Measurements from ENCODE around the gene IGFBP6.
A peak's percentile ranks its signal among the peaks of the same experiment; 100 is the strongest.

IGFBP6 gene

DNA sequence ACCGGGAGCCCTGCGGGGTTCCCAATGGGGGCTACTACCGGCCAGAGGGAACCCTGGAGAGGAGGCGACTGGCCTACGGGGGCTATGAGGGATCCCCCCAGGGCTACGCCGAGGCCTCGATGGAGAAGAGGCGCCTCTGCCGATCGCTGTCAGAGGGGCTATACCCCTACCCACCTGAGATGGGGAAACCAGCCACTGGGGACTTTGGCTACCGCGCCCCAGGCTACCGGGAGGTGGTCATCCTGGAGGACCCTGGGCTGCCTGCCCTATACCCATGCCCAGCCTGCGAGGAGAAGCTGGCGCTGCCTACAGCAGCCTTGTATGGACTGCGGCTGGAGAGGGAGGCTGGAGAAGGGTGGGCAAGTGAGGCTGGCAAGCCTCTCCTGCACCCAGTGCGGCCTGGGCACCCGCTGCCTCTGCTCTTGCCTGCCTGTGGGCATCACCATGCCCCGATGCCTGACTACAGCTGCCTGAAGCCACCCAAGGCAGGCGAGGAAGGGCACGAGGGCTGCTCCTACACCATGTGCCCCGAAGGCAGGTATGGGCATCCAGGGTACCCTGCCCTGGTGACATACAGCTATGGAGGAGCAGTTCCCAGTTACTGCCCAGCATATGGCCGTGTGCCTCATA, 37.9 kb upstream of the IGFBP6 start:
- DNase-seq (ENCODE audit: low read depth) = no peak

DNA sequence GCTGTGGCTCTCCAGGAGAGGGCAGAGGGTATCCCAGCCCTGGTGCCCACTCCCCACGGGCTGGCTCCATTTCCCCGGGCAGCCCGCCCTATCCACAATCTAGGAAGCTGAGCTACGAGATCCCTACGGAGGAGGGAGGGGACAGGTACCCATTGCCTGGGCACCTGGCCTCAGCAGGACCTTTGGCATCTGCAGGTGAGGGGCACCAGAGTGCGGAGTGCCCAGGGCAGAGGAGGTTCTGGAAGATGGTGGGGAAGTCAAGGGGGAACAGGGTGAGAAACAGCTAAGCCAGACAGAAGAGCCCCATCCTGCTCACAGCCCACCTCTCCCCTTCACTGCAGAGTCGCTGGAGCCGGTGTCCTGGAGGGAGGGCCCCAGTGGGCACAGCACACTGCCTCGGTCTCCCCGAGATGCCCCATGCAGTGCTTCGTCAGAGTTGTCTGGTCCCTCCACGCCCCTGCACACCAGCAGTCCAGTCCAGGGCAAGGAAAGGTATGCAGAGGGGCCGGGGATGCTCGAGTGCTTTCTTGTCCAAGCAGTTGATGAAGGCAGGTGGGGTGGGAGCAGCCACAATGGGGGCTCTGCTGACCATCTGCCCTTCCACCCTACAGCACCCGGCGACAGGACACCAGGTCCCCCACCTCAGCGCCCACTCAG, 37.3 kb upstream of the IGFBP6 start:
- DNase-seq (ENCODE audit: low read depth) = no peak

DNA sequence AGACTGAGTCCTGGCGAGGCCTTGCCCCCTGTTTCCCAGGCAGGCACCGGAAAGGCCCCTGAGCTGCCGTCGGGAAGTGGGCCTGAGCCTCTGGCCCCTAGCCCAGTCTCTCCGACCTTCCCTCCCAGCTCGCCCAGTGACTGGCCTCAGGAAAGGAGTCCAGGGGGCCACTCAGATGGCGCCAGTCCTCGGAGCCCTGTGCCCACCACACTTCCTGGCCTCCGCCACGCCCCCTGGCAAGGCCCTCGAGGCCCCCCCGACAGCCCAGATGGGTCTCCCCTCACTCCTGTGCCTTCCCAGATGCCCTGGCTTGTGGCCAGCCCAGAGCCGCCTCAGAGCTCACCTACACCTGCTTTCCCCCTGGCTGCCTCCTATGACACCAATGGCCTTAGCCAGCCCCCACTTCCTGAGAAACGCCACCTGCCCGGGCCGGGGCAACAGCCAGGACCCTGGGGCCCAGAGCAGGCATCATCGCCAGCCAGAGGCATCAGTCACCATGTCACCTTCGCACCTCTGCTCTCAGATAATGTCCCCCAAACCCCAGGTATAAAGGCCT, 36.7 kb upstream of the IGFBP6 start:
- DNase-seq (ENCODE audit: low read depth) = no peak

DNA sequence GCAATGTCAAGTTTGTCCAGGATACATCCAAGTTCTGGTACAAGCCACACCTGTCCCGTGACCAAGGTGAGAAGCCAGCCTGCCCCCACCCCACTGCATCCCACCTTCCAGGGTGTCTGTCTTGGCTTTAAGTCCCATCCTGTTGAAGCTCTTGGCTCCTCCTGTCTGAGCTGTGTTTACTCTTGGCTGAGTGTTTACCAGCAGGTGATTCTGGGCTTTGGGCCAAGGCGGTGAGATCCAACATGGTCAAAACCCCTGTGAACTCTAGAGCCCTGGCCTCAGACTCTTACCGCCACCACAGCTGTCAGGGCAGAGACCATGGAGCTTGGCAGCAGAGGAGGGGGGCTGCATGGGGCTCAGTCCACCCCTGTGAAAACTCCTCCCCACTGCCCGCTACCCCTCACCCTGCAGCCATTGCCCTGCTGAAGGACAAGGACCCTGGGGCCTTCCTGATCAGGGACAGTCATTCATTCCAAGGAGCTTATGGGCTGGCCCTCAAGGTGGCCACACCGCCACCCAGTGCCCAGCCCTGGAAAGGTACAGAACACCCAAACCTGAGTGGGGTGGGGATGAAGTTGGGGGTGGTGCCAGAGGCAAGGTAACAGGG, 36.0 kb upstream of the IGFBP6 start:
- no peak for DNase-seq (ENCODE audit: low read depth)

DNA sequence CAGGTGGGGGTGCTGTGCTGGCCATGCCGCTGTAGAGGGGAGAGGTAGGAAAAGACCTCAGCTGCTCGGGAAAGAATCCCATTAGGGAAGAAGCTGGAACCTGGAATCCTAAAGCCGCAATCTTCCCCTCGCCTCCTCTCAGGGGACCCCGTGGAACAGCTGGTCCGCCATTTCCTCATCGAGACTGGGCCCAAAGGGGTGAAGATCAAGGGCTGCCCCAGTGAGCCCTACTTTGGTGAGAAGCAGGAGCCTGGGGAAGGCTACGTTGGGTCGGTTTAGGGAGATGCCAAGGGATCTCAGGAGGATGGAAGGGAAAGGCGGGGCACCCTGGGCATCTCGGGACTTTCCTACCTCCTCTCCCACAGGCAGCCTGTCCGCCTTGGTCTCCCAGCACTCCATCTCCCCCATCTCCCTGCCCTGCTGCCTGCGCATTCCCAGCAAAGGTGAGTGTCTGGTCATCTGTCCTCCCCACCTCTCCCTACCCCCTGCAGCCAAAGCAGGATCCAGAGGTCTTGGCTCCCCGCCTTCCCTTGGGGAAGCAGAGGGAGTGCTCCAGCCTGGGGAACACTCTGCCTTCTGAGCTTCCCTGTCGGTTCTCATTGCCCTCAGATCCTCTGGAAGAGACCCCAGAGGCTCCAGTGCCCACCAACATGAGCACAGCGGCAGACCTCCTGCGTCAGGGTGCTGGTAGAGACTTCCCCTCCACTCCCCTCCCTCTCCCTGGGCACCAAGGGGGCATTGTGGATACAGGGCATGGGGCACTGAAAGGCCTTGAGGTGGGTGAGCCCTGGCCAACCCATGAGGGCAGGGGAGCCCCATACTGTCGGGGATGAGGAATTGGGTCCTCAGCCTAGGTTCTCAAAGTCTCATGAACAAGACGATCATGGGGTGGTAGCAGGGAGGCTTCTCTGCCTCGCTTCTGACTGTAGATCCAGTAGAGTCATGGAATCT, 35.2 kb upstream of the IGFBP6 start:
- DNase-seq (ENCODE audit: low read depth) = no peak

DNA sequence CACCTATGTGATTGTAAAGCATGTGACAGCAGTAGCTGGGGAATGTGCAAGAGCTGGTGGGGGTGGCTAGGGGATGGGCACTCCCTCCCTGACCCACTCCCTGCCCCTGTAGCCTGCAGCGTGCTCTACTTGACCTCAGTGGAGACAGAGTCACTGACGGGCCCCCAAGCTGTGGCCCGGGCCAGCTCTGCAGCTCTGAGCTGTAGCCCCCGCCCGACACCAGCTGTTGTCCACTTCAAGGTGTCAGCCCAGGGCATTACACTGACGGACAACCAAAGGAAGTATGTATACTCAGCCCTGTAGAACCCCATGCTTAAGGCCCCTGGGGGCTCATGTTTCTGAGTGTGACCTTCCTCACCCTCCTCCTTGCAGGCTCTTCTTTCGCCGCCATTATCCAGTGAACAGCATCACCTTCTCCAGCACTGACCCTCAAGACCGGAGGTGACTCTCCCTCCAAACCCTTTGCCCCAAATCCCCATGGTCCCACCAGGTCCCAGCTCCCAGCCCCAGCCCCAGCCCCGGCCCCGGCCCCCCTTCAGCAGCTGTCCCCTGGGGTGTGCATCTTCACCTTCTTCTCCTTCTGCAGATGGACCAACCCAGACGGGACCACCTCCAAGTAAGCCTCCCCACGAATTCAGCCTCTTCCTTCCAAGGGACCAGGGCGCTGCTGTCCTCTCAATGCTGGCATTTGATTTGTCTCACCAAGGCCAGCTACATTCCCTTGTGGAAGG, 34.3 kb upstream of the IGFBP6 start:
- DNase-seq (ENCODE audit: low read depth) = no peak

DNA sequence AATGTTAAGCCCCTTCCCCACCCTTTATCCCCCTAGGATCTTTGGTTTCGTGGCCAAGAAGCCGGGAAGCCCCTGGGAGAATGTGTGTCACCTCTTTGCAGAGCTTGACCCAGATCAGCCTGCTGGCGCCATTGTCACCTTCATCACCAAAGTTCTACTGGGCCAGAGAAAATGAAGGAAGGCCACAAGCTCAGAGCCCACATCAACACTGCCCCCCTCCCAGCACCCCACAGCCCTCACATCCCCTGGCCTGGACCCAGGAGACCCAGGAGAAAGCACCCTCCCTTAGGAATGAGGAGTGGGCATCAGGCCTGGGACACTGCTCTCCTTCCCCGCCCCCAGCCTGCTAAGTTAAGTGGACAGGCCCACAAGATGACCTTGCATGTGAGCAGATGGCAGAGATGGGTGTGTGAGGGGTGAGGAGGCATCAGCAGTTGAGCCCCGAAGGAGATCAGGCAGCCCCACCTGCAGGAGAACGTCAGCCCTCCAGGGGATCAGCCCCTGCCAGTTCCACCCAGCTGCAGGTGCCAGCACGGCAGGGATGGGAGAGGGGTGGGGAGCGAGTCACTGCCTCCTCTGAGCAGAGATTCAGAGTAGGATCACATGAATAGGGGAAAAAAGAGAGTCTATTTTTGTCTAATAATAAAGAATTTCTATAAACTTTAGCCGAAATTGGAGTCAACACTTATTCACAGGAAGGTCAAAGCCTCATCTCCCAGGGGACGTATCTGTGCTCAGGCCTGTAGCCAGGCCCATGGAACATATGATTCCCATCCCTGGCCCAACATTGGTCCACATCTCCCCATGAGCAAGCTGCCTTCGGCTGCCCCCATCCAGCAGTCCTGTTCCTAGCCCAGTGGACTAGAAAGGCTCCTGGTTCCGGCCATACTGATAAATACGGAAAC, 33.5 kb upstream of the IGFBP6 start:
- DNase-seq (ENCODE audit: low read depth) = no peak

DNA sequence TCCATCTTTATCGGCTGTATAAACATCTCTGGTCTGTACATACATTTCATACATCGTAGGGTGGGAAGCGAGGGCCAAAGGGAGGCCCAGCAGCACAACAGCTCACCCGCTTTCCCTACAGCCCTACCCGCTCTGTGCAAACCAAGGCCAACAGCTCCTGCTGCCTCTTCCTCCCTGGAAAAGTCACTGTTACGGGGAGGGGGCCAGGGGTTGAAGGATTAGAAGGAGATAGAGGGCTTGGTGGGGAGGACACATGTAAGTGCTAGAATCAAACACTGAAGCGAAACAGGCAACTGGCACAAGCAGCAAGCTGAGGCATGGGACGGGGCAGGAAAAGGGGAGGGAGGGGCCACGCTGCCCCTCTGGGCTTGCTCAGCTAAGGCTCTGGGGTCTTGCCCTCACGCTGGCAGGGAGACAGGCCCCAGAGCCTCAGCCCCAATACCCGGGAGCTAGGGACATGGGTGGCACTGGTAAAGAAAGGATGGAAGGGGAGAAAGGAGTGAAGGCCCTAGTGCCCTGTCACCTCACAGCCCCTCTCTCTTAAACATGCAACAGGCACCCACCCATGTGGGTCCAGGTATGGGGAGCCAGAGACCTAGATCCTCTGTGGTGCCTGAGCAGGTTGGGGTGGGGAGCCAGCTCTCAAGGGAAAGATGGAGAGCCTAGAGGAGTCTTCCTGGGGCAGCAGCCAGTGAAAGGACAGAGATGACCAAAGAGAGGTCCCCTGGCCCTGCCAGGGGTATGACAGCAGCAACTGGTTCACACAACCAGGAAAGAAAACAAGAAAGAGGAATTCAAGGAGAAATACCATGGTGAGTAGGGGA, 32.6 kb upstream of the IGFBP6 start:
- no peak for DNase-seq (ENCODE audit: low read depth)

DNA sequence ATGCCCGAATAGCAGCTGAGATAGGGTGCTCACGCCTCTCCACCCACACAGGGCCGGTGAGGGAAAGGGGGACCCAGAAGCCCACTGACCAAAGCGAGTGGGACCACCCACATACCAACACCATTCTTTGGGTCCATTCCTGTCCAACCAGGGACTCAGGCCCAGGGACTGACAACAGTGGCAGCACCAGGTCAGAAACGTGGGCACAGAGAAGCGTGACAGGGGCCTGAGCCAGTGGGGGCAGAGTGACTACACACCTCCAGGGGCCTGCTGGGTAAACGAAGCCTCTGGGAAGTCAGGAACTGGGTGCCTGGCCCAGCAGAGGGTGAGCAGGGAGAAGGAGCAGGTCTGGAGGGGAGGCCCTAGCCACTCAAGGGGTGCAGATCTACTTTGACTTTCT, 32.0 kb upstream of the IGFBP6 start:
- no peak for DNase-seq (ENCODE audit: low read depth)

DNA sequence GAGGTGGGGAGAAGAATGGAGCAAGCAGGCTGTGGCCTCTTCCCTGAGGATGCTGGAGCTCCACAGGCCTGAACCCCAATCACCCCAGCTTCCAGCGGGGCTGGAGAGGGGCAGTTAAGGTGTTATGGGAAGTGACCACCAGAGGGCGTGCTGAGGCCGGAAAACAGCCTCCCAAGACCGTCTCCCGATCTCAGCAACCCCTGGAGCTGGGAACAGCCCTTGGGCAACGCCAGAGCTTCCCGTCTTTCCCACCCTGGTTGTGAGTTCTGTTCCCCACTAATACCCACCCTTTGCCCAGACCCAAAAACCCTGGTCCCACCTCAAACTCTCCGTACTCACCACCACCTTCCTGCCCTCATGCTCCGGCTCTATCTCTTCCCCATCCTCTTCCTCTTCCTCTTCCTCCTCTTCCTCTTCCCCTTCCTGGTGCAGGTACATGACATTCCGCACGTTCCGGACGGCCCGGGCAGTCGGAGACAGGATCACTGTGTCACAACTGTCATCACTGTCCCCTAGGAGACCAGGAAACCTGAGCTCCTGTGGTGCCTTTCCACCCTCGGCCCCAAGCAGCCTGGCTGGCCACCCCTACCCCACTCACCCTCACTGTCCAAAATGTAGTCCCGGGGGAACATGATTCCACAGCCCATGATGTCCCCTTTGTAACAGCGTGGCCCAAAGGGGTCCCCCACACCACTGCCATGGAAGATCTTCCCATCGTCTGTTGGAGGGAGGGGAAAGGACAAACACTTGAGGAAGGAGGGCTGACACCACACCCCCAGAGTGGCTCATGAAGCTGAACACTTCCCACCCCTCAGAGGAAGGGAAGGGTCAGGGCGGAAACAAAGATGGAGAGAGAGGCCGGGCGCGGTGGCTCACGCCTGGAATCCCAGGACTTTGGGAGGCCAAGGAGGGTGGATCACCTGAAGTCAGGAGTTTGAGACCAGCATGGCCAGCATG, 31.2 kb upstream of the IGFBP6 start:
- DNase-seq (ENCODE audit: low read depth) = peak; percentile 60

DNA sequence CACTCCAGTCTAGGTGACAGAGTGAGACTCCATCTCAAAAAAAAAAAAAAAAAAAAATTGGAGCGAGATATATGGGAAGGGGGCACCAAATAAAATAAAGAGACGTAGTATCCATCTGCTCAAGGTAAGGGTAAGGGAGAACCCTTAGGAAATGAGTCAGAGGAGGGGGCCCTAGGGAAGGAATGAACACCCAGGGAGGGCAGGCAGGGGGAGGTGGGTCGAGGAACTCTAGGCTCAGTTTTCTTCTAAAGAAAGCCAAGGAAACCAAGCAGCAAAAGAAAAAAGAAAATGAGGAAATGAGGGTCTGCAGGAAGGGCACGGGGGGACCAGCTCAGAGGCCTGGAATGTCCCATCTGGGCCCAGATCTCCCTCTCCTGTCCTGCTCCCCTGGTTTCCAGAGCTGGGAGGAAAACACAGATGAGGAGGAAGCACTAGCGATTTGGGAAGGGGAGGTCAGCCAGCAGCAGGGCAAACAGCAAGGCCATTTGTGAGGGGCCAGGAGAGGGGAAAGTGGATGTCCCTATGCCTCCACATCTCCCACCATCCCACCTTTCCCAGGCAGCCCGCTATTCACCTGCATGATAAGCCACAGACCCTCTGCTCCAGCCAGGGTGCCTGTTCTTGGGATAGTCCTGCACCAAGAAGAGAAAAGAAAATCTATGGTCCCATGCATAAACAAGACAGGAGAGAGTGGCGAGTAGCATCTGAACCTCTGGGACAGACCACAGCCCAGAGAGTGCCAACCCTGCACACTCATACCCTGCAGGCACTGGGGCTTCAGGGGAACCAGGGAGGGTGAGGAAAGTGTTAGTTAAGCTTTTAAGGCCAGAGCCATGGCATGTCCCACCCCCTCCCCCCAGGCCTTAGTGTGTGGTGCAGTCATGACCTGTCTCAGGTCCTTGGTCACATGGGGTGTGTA, 30.1 kb upstream of the IGFBP6 start:
- no peak for DNase-seq (ENCODE audit: low read depth)

DNA sequence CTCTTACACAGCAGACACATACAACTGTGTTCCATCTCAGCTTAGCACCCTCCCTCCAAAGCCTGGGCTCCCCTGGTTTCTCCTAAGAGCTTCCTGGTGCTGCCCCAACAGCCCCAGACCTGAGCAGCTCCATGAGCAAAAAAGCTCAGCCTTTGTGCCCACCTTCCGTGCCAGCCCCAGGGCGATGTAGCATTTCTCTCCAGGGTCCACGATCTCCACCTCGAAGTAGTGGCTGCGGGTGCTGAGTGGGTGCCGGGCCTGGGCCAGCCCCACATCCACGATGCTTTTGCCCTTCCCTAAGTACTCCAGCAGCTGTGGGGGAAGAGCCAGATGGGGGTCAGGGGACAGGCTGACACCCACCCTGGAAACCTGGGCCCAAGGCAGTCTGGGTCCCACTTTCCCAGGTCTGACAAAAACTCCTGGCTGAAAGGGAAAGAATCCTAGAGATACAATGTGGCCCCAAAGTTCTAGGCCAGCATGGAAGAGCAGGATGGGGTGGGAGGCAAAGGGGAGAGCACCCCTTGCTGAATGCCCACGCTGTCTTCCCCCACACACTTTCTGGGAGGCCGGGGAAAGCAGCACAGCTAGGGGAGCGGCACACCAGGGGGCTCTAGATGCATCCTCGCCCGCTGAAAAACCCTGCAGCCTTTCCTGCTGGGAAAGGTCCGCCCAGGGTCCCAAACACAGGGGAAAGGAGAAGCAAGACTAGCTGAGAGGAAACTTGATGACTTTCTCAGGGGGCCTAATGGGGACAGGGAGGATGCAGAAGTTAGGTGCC, 29.3 kb upstream of the IGFBP6 start:
- no peak for DNase-seq (ENCODE audit: low read depth)

DNA sequence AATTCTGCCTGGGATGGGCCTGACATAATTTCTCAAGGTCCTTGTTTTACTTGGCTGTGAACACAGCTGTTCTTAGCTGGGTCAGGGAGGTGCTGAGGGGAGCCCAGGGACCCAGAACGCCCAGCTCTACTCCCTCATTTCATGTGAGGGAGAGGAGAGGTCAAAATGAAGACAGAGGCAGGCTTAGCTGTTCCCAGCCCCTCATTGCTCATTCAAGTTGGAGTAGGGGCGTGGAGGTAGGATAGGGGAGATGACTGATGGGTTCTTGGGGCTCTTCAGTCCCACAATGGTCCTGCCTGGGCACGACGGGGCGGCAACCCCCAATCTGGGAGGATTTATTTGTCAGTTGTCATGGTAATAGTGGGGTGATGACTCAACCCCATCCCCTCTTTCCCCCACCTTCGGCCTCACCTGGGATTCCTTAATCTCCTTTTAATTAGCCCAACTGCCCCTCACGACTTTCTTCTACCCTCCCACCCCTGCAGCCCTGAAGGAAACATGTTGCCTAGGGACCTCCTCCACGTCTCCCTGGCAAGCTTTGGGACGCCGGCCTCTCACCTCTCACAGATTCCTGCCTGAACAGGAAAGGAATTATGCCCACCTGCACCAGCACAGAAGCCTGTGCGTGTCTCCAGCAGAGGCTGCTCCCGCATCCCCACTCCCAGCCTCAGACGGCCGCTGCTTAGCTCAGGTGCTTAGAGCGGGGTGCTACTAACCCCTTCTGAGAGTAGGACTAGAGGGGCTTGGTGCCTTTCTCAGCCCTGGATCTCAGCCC, 28.5 kb upstream of the IGFBP6 start:
- DNase-seq (ENCODE audit: low read depth) = no peak

DNA sequence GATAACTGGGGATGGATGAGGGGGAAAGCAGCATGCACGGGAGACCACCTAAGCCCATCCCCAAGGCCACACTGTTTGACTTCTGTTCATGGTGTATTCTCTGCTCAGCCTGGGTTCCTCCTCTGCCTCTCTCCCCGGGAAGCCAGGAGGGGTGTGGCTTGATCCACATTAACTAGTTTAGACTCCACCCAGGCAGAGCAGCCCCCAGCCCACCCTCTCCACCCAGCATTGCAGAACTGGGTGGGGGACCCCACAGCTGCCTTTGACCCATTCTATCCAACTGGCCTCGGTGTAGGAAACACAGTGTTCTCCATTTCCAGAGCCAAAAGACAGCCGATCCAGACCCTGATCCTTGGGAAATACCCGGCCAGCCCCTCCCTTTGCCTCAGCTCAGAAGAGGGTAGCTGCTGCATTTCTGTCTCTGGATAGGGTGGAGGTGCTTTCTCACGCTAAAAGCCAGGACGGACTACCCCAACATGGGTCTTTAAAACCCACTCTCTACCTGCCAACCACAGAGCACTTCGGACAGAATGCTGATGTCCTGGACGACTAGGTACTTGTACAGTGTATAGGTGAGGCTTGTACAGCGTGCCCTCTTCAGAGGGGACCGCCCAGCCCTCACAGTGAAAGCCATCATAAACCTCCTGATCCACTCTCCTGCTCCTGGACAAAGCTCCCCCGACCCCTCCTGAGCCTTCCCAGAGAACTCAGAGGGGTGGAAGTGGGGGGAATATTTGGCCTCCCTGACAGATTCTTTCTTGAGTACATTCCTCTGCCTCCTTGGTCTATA, 27.7 kb upstream of the IGFBP6 start:
- no peak for DNase-seq (ENCODE audit: low read depth)

All from activated T-cell treated with anti-CD3 and anti-CD28 coated beads for 1 hour (primary cell).